GM19455 (cell line): ENCODE data around the gene GNB2.
"Not testable (repeated sequence)": the region's sequence is repeated elsewhere in the genome, so short reads cannot be mapped to it uniquely, and the experiment has no call there.

ENCODE experiments used
- ATAC-seq: cut with Tn5 transposase; IDR thresholded peaks from one replicate; pipeline ENCODE4 v1.9.1; 2021; ENCODE audit not compliant: unreplicated experiment

The GNB2 gene

GRCh38 chr7:100662194-100662776 lies 11.3 kb upstream of the GNB2 start:
- ATAC-seq = not testable (repeated sequence)

DNA sequence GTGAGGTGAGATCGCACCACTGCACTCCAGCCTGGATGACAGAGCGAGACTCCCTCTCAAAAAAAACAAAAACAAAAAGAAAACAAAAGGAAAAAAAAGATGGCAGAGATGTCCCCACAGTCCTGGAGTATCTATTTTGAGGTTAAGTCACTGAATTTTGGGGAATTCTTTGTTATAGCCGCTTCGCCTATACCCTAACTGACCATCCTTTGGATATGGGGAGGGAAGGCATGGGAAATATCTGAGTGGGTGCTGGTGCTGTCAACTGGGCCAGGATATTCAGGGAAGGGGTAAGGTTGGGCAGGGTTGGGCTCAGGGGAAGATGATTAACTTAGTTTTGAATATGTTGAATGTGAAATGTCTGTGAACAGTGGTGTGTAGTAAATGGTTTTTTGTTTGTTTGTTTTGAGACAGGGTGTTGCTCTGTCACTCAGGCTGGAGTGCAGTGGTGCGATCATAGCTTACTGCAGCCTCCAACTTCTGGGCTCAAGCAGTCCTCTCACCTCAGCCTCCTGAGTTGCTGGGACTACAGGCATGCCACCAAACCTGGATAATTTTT lies 8.3 kb upstream of the GNB2 start:
- no peak for ATAC-seq

- no peak for ATAC-seq
Measured at GRCh38 chr7:100667331-100668068, 6.0 kb upstream of the GNB2 start.

GRCh38 chr7:100668069-100668449 lies 5.5 kb upstream of the GNB2 start:
- ATAC-seq = no peak

DNA sequence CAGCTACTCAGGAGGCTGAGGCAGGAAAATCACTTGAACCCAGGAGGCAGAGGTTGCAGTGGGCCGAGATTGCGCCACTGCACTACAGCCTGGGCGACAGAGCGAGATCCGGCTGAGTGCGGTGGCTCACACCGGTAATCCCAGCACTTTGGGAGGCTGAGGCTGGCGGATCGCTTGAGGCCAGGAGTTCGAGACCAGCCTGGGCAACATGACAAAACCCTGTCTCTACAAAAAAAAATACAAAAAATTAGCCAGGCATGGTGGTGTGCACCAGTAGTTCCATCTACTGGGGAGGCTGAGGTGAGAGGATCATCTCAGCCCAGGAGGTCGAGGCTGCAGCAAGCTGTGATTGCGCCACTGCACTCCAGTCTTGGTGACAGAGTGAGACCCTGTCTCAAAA lies 4.4 kb upstream of the GNB2 start:
- not testable (repeated sequence) for ATAC-seq

DNA sequence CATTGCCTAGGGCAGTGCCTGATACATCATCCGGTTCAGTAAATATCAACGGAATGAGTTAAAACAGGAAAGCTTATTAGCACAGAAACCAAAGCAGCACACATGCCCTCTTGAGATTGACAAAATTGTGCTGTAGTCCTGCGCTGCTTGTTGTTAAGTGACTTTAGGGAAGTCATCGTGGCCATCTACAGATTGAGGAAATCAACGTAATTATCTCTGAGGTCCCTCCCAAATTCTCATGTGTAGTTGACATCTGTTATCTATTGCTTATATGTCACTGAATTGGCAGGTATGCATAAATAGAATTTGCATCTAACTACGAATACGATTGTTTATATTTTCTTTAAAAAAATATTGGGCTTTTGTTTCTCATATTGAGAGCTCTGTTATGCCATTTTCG lies 3.5 kb upstream of the GNB2 start:
- ATAC-seq = no peak

- no peak for ATAC-seq
Measured at GRCh38 chr7:100671353-100672327, 1.9 kb upstream of the GNB2 start.

GRCh38 chr7:100673942-100674410 lies 436 bp downstream of the GNB2 start:
- peak; percentile 1 for ATAC-seq

DNA sequence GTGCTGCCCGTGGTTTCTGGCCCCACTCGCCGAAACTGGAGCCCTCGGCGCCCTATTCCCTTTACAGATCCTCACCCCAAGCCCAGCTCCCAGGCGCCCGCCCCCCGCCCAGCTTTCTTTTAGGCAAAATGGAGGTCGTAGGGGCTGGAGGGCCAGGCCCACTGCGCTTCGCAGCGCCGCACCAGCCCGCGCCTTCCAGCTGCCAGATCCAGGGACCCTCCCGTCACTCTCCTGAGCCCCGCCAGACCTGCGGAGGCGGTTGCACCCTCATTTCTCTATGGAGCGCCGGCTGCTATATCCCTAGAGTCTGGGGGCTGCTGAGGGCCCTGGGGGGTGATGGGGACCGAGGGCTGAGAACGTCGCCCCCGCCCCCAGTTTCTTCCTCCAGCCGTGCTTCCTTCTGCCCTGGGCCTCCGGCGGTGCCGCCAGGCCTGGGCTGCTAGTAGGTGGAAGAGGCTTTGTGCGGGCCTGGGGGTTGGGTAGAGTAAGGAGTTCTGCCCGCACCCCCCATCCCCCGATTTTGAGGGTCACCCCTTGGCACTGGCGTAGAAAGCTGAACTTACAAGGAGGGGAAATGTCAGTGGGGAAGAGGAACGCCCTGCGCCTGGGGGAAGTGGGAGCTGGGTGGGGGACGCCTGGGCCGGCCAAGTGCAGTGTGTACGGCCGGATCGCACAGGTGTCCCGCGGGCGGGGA lies 1.0 kb downstream of the GNB2 start:
- no peak for ATAC-seq

- ATAC-seq = no peak
Measured at GRCh38 chr7:100675105-100675451, 1.5 kb downstream of the GNB2 start.

DNA sequence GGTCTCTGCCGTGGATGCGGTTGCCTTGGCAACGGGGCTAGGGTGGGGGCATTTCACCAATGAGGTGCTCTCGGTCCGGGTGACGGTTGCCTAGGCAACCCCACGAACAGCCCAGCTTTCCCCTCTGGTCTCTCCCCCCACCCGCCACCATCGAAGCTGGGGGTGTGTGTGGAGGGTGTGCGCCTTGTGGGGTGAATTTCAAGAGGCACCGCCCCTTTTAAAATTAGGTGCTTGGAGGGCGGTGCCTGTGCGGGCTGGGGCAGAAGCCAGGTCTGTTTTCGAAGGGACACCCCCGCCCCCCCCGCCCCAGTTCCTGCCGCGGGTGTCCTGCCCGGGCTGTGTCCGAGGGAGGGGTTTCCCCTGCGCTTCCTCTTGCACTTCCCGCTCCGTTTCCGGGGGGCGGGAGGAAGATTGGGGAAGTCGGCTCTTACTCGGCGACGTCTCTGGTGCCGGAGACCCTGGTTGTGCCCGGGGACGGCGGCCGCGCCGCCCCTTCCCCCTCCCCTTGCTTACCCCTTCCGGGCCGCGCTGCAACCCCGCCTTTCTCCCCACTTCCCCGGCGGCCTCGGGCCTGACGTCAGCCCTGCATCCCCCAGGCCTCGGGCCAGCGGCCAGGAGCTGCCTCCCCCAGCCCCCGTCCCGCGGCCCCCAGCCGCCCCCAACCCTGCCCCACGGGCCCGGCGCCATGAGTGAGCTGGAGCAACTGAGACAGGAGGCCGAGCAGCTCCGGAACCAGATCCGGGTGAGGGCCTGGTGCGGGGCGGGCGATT lies 2.2 kb downstream of the GNB2 start:
- peak; percentile 39 for ATAC-seq

DNA sequence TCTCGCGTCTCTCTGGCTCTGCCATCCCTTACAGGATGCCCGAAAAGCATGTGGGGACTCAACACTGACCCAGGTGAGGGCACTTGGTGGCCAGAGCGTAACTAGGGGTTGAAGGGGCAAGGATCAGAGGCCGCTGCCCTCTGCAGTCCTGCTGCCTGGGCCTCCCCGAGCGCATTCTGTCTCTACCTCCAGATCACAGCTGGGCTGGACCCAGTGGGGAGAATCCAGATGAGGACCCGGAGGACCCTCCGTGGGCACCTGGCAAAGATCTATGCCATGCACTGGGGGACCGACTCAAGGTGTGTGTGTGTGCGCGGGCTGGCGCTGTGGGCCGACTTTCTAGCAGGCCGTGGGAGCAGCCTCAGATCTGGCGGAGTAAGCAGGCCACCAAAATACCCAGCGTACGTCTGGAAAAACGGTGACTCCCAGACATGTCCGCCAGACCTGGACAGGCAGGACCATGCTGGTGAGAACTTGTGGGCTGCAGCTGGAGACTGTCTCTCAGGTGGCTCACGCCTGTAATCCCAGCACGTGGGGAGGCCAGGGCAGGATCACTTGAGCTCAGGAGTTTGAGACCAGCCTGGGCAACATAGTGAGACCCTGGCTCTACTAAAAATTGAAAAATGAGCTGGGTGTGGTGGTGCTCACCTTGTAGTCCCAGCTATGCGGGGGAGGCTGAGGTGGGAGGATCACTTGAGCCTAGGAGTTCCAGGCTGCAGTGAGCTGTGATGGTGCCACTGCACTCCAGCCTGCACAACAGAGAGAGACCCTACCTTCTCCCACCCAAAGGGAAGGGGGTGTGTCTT lies 3.2 kb downstream of the GNB2 start:
- no peak for ATAC-seq

- no peak for ATAC-seq
Measured at GRCh38 chr7:100677308-100678267, 4.0 kb downstream of the GNB2 start.

DNA sequence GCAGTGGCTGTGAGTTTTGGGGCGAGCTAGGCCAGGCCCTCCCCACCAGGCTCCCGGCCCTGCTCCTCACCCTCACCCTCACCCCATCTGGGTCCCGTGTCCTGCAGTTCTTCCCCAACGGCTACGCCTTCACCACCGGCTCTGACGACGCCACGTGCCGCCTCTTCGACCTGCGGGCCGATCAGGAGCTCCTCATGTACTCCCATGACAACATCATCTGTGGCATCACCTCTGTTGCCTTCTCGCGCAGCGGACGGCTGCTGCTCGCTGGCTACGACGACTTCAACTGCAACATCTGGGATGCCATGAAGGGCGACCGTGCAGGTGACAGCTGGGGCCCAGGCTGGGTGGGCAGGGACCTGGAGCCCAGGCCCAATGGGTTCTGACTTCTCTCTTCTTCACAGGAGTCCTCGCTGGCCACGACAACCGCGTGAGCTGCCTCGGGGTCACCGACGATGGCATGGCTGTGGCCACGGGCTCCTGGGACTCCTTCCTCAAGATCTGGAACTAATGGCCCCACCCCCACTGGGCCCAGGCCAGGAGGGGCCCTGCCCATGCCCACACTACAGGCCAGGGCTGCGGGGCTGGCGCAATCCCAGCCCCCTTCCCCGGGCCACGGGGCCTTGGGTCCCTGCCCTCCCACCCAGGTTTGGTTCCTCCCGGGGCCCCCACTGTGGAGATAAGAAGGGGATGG lies 4.9 kb downstream of the GNB2 start:
- ATAC-seq = no peak

GRCh38 chr7:100679129-100679926 lies 5.8 kb downstream of the GNB2 start:
- no peak for ATAC-seq

DNA sequence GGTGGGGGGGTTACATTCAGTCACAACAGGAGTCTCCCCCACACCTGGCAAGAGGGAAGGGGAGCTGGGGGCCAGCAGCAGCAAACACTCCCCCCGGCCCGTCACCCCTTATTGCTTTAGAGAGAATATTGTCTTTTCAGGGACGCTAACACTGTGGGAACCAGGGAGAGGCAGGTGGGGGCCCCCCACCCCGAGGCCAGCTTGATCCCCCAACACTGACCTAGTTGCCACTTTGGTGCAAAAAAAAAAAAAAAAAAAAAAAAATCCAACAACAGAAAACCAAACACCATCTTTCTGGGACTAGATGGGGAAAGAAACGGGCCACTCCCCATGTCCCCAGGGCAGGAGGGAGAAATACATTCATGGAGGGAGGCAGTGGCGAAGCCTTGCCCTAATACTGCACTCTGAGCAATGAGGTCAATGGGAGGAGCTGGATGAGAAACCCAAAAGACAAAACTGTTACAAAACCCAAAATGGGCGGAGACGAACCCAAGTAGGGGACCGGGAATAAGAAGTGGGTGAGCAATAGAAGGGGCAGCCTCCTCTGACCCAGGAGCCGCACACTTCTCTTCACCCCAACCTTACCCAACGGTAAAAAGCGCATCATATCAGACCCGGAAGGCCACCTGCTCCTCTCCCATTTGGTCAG lies 6.5 kb downstream of the GNB2 start:
- ATAC-seq = no peak
